Embryonic facial prominence (tissue), 1 donor: ENCODE measurements around the gene TELO2.

ENCODE experiments used
- DNase-seq: peaks from one replicate; pipeline ENCODE4 v3.0.0-alpha.2; 2016; ENCODE audit errors: extremely low spot score

TELO2 gene

DNA sequence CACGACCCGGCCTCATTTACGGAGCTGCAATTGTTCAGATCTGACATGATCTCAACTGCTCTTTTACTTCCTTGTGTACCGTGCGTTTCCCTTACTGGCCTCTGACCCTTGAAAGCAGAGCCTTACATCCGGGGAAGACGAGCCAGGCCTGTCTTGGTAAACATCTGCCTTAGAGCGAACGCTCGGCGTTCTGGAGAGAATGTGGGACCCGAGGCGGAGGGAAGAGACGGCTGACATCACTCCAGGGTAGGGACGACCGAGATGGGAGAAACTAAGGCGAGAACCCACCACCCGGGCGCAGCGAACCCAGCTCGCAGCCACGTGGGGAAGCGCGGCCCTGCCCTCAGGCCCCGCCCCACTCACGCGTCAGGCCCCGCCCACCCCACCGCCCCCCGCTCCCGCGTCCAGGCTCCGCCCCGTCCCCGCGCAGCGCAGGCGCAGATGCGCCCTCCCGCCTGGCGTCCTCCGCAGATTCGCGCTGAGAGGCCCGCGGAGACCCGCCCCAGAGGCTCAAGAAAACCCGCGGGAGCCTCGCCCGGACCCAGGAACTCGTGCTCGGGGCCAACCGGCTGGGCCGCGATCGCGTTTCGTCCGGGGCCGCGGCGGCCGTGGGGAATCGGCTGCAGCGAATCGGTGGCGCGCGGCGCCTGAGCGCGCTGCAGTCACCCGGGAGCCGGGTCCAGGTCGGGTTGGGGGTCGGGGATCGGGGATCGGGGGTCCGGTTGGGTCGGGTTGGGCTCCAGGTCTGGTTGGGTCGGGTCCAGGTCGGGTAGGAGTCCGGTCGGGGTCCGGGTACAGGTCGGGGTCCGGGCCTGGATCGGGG, at the start of gene TELO2:
TELO2 (plus strand) TSS at position 438 of the 823 bp plus-strand sequence. CDS start 922 bp downstream, outside the sequence.
- peak; percentile 45 for DNase-seq

DNA sequence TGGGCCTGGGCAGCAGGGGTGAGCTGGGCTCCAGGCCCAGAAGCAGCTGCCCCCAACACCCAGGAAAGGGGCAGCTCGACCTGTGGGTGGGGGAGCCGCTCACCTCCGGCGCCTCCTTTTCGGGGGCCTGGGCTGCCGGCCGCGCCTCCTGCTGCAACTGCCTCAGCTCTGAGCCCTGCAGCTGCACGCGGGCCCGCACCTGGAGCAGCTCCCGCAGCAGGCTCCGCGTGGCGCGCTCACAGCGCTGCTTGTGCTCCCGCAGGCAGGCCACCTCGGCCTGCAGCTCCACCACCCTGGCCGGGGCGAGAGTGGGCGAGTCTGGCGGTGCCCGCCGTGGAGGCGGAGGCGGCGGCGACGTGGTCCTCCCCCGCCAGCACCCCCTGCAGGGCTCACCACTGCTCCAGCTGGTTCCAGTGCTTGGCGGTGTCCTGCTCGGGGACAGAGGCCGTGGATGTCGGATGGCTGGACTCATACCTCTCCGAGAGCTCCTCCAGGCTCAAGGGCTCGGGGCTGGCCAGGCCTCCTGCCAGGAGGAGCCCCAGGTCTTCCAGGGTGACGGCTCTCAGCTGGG, 49.7 kb upstream of the TELO2 start:
- no peak for DNase-seq

DNA sequence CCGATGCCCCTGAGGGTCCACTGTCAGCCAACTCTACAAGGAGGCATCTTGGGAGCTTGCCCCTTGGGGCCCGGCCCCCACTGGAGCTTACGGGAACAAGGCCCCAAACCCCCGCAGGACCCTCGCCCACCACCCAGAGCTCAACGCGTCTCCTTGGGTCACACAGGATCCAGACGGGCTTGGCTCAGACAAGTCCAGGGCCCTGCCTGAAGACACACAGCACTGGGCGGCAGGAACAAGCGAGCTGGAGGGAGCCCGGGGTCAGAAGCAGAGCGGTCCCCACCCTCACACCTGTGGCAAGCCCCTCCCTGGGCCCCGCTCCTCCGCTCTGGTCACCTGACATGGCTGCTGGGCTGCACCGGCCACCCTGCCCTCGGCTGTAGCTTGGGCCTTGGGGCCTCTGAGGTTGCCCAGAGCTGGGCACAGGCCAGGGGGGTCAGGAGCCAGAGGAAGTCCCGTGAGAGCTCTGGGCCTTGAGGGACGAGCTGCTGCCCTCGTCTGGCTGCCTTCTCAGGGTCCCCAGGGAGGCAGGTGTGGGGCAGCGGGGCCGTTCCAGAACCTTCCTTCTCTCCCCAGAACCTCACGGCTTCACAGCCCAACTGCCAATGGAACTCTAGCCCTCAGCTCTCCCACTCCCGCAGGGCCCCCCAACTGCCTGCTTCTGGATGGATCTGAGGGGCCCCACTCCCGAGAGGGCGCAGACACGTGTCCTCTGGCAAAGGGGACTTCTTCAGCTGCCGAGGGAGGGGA, 49.0 kb upstream of the TELO2 start, which contains the start of gene CCDC154:
CCDC154 (minus strand) TSS at position 577 of the 750 bp plus-strand sequence; CDS start at position 343, 234 bp downstream.
- DNase-seq: no peak

DNA sequence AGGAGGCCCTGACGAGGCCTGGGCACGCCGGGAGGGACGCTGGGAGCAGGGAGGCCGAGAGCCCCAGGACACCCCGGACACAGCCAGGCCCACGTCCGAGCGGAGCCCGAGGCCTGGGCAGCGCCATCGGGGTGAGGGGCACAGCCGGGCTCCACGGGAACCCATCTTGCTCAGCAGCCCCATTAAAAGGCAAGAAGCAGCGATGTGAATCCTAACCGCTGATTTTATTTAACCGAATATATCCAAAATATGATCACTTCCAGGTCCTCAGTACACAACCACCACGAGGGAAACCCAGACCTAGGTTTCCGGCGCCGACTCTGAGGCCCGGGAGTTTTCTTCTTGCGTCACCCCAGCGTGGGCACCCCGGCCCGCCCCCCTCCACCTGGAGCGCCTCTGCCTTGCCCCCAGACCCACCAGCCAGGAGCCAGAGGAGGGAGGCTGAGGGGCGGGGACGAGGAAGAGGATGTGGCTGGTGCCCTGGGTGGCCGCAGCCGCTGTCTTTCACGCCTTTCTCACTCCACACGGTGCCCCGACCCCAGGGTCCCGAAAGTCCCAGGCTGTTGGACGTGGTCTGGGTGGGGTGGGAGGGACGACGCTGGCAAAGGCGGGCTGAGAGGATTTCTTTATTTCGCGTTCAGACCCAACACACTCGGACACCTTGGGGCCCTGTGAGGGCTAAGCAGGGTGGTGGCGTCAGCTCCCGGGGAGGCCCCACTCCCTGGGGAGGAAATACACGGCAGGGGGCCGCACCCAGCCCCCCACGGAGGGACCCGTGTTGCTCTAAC, 48.2 kb upstream of the TELO2 start:
- no peak for DNase-seq

DNA sequence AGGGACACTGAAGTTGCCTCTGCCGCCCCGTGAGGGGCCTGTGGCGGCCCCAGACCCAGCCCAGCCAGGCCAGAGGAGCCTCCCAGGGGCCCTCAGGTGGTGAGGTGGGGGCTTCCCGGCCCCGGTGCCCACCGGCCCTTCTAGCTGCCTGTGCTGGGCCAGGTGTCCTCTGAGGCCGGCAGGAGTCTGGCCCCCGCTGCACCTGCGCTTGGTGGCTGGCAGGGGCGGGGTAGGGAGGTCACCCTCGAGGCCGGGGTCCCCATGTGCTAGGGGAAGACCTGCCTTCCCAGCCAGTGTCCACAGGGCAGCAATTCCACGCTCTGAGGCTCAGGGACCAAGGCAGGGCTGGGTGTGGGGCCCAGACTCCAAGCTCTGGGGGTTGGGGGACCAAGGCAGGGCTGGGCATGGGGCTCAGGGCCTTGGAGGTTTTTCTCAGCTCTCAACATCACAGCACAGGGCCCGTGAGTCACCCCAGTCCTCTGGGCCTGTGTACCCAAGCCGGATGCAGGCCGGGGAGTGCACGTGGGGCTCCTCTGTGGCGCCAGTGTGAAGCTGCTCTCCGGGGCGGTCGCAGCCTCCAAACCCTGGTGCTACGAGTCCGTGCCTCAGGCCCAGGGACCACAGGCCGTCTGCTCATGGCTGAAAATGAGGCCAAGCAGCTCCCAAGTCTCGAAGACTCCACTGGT, 47.5 kb upstream of the TELO2 start:
- DNase-seq: no peak

GRCh38 chr16:1446296-1447080, 46.7 kb upstream of the TELO2 start:
- no peak for DNase-seq

GRCh38 chr16:1447965-1448364, 45.2 kb upstream of the TELO2 start:
- no peak for DNase-seq

DNA sequence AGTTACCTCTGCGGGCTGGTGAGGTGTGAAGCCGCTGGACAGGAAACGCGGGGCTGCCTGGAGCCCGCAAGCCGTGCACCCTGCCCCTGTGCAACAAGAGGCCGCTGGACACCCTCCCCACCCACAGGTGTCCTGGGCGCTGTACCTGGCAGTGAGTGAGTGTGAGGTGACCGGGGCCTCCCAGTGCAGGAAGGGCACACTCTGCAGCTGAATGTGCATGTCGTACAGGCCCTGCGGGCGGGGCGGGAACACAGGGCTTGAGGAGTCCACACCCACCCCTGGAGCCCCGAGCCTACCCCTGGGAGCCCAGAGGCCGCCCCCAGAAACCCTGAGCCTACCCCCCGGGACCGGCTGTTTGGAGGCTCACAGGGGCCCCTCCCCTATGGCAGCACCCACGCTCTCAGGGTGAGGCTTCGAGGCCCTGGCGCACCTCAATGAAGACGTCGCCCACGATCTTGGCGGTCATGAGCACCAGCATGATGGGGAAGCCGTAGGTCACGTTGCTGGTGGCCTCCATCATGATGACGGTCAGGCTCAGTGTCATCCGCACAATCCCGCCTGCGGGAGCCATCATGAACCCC, 44.5 kb upstream of the TELO2 start:
- no peak for DNase-seq

- no peak for DNase-seq
Observed at GRCh38 chr16:1449201-1449788, 43.9 kb upstream of the TELO2 start.

GRCh38 chr16:1450218-1450617, 42.9 kb upstream of the TELO2 start:
- no peak for DNase-seq

- DNase-seq: no peak
Observed at GRCh38 chr16:1450841-1451240, 42.3 kb upstream of the TELO2 start.

DNA sequence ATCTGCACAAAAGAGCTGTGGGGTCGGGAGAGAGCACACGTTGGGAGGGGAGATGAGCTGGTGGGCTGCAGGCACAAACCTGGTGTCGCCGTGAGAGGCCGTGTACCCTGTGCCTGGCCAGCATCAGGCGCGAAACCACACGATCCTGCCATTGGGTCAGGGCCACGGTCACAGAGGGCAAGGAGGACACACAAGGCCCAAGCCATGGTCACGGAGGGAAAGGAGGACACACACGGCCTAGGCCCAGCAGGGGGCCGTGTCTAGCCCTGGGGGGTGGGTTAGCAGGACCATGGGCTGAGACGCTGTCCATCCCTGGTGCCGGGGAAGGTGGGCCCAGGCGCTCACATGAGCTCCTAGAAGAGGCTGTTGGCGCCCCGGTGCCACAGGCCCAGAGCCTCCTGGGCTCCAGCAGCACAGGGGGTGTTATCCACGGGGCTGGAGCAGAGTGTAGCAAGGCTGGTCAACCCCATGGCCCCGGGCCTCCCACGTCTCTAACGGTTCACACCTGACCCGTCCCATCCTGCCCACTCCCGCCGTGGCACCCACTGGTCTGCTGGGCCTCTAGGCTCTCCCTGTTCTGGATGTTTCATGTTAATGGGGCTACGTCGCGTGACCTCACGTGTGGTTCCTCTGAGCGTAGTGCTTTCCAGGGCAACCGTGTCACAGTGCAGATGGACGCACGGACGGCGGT, 41.3 kb upstream of the TELO2 start:
- DNase-seq: no peak

- no peak for DNase-seq
Observed at GRCh38 chr16:1452530-1452929, 40.6 kb upstream of the TELO2 start.

GRCh38 chr16:1453316-1453715, 39.8 kb upstream of the TELO2 start:
- no peak for DNase-seq

- no peak for DNase-seq
Observed at GRCh38 chr16:1454561-1454960, 38.6 kb upstream of the TELO2 start.

- DNase-seq: no peak
Observed at GRCh38 chr16:1455190-1456171, 37.7 kb upstream of the TELO2 start.

GRCh38 chr16:1456951-1457350, 36.2 kb upstream of the TELO2 start:
- no peak for DNase-seq
